Bronchial epithelial cell (primary cell): ENCODE data around the gene WWC2. TPM values are rescaled to one million over a fixed set of nuclear protein-coding genes. Genes with fewer than 3 reads are reported as not detected.
"Not testable (repeated sequence)": the region's sequence is repeated elsewhere in the genome, so short reads cannot be mapped to it uniquely, and the experiment has no call there.

Source experiments
- DNase-seq: peaks from one replicate; pipeline ENCODE4 v3.0.0-alpha.2; 2010; ENCODE audit warnings: low read depth
- FAIRE-seq: peaks from 2 replicates; lab custom pipeline; 2011; peaks lifted over from hg19 to GRCh38; lab: Jason Lieb, UNC
- H3K27me3 ChIP-seq: 2 replicates; pipeline ENCODE4 v1.5.1; 2011; ENCODE audit warnings: low read length; ENCODE audit not compliant: control insufficient read depth, insufficient read depth
- H3K36me3 ChIP-seq: 2 replicates; pipeline ENCODE4 v1.5.1; 2011; ENCODE audit warnings: low read length; ENCODE audit not compliant: control insufficient read depth, insufficient read depth
- H3K4me3 ChIP-seq: 2 replicates; pipeline ENCODE4 v1.5.1; 2011; ENCODE audit warnings: mild to moderate bottlenecking, low read depth, low read length, control low read depth
- total RNA-seq: library from RNA; depleted of rRNA; stranded (reverse); fragments of >200 nt; gene quantifications from 2 replicates; pipeline ENCODE4 v1.2.1, GENCODE V29; 2014
- TF ChIP-seq, protein P1 (sequence below): IDR thresholded peaks from 2 replicates; pipeline ENCODE4 v1.5.1; 2011; ENCODE audit warnings: mild to moderate bottlenecking, moderate library complexity, low read length, control low read depth, inconsistent platforms; ENCODE audit not compliant: insufficient read depth, severe bottlenecking

Gene WWC2
- total RNA-seq, 1 donor from 2014 or later: 13.2 TPM

DNA sequence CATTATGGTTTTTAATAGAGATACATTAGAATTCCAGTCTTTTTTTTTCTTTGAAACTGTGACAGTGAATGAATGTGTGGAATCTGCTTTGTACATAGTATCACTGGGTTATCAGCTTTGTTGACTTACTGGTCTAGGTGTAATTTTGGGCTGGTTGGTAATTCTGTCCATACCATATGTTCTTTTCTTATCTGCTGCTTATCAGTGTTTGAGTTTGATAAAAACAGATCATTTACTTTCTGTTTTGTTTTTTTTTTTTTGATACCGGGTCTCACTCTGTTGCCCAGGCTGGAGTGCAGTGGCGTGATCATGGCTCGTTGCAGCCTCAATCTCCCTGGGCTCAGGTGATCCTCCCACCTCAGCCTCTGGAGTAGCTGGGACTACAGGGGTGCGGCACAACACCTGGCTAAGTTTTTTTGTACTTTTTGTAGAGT is 12.4 kb downstream of the WWC2 start:
- TF ChIP-seq, protein P1, sequence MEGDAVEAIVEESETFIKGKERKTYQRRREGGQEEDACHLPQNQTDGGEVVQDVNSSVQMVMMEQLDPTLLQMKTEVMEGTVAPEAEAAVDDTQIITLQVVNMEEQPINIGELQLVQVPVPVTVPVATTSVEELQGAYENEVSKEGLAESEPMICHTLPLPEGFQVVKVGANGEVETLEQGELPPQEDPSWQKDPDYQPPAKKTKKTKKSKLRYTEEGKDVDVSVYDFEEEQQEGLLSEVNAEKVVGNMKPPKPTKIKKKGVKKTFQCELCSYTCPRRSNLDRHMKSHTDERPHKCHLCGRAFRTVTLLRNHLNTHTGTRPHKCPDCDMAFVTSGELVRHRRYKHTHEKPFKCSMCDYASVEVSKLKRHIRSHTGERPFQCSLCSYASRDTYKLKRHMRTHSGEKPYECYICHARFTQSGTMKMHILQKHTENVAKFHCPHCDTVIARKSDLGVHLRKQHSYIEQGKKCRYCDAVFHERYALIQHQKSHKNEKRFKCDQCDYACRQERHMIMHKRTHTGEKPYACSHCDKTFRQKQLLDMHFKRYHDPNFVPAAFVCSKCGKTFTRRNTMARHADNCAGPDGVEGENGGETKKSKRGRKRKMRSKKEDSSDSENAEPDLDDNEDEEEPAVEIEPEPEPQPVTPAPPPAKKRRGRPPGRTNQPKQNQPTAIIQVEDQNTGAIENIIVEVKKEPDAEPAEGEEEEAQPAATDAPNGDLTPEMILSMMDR: no peak
- Histone ChIP-seq H3K4me3 (no peak overlapping the region), H3K36me3 (no peaks in the 10 kb centered on the region), H3K27me3 (no peaks in the 10 kb centered on the region)
- FAIRE-seq (no peak), DNase-seq (no peak)

DNA sequence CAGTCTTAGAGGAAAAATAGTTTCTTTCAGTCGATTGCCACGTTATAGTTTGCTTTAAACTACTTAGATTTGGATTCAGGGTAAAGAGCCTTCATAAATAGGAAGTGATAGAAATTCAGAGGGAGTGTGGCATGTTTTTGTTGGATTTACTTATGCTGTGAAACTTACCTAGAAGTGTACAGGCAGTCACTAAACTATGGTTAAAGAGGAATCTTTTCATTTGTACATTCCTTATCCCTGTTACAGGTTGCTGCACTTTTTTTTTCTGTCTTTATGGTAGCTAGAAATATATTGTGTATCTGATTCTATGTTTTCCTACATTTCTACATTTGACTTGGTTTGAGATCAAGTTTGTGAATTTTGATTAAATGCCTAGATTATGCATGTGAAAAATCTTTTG is 19.1 kb downstream of the WWC2 start:
- no peak for DNase-seq
- Histone ChIP-seq H3K27me3 (no peaks in the 10 kb centered on the region), H3K36me3 (no peaks in the 10 kb centered on the region), H3K4me3 (no peak overlapping the region)
- no peak for FAIRE-seq
- TF ChIP-seq, protein P1: no peak

DNA sequence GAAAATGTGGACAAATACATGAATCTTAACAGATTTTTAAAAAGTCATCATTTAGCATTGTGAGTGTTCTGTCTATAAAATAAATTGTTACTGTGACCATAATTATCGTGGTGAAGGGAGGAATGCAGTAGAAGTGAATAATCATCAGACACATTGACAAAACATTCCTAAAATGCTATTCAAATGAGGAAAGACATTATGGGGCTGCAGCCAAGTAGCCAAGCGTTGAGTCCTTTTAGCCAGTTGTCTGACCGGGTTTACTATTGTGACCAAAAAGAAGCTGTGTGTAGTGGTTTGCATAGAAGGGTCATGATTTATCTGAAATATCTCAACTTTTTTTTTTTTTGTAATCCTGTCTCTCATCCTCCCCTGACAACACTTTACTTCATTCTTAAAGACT is 19.5 kb downstream of the WWC2 start:
- Histone ChIP-seq H3K4me3 (no peak overlapping the region), H3K27me3 (no peaks in the 10 kb centered on the region), H3K36me3 (no peaks in the 10 kb centered on the region)
- FAIRE-seq: no peak
- DNase-seq: peak; percentile 70
- TF ChIP-seq, protein P1: no peak

DNA sequence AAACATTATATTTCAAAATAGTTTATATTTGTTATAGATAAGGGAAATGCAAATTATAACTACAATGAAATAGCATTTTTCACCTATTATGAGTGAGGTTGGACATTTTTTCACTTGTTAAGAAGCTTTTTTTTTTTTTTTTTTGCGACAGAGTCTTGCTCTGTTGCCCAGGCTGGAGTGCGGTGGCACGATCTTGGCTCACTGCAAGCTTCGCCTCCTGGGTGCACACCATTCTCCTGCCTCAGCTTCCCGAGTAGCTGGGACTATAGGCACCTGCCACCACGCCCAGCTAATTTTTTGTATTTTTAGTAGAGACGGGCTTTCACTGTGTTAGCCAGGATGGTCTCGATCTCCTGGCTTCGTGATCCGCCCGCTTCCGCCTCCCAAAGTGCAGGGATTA is 22.6 kb downstream of the WWC2 start:
- FAIRE-seq, H3K27me3 ChIP-seq, H3K36me3 ChIP-seq, DNase-seq, H3K4me3 ChIP-seq: not testable (repeated sequence)

DNA sequence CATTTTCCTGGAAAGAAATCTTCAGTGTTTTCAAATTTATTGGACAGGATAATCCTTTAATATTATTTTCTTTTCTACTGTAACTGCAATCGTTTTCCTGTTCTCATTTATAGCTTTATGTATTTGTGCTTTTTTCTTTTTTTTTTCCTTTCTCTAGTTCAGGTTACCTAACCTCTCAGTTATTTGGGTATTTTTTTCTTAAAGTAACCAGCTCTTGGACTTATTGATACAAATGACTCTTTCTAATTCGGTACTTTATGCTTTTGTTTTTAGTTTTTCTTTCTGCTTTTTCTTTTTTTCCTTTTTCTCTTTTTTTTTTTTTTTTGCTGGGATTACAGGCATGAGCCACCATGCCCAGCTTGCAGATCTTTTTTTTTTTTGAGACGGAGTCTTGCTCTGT is 25.2 kb downstream of the WWC2 start:
- TF ChIP-seq, protein P1: no peak
- no peak overlapping the region for H3K4me3 ChIP-seq
- no peaks in the 10 kb centered on the region for H3K27me3 ChIP-seq
- H3K36me3 ChIP-seq: no peaks in the 10 kb centered on the region
- DNase-seq (no peak), FAIRE-seq (no peak)

DNA sequence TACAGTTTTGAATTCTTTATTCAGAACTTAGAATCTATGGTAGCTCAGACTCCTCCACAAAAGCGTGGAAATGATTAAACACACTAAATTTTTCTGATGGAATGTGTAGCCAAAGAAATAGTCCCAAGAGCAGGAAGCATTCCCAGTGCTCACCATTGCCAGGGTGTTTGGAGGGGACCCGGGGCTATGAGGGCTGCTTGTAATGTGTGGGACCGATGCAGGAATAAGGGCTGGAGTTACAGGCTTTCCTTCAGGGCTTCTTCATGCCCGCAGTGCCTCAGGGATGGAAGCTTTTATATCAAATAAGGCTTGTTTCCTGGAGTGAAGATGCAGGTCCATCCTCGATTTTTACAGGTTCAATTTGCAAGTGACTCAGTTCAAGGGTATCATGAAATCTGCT is 25.8 kb downstream of the WWC2 start:
- TF ChIP-seq, protein P1: no peak
- no peak overlapping the region for H3K4me3 ChIP-seq
- no peaks in the 10 kb centered on the region for H3K27me3 ChIP-seq
- FAIRE-seq (no peak), DNase-seq (no peak)
- H3K36me3 ChIP-seq: no peaks in the 10 kb centered on the region
